Measurements from ENCODE around the gene CHORDC1. TPM values are rescaled to one million over a fixed set of nuclear protein-coding genes. Genes with fewer than 3 reads are reported as not detected.

The CHORDC1 gene
- total RNA-seq = 10 to 100 TPM; 18.1 to 37.6 (median 20.7) TPM
- long read RNA-seq, donor 1, transcript CHORDC1-201 (11 exons, 2,654 nt) = major isoform, 13 of 19 reads
- long read RNA-seq, donor 1, partial matches to known transcripts = 2 of 19 reads
- long read RNA-seq, donor 1, other reads (novel, unspliced or antisense) = 2 of 19 reads
- long read RNA-seq, donor 2, partial matches to known transcripts = 5 of 11 reads
- long read RNA-seq, donor 2, other reads (novel, unspliced or antisense) = 2 of 11 reads

DNA sequence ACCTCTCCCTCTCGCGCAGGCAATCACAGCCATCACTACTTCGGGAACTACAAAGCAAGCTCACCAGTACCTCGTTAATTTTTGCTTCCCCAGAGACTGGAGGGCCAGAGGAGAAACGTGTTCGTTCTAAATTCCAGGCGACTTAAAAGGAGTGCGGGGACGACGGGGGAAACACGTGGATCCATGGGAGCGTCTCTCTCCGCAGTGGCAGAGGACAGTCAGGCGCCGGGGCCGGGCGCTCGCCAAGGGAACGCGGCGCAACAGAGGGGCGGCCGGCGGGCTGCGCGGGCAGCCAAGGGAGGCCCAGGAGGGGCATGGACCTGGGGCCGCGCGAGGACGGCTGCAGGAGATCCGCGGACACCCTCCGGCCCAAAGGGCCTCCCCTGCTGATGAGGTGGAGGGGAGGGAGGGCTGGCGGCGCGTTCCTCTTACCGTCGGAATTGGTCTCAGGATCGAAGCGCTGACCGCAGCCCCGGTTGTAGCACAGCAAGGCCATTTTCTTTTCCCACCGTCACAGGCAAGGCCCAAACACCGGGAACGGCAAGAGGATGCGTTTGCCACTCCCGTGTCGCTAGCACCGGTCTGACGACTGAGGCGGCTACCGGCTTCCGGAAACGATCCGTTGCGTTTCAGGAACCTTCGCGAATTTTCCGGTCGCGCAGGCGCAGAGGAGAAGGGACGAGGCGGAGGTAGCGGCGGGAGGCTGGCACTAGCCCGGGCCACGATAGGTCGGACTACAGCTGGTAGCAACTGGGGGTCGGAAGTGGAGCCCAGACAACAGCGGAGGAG is at the start of gene CHORDC1:
Gene CHORDC1, minus strand, starts transcription at position 591 of the 789 bp plus-strand sequence. Its CDS starts 95 bp downstream, at position 496.
- no peaks in the 10 kb centered on the region for H3K36me3 ChIP-seq (ENCODE audit: low read depth)
- peak within 1 kb of the TSS; percentile 89 for H3K4me3 ChIP-seq
- H3K9me3 ChIP-seq = no peaks in the 10 kb centered on the region
- H3K4me1 ChIP-seq (ENCODE audit: low read depth) = peaks cover 15% of the 10 kb centered on the region
- peak; percentile 98 for ATAC-seq
- intact Hi-C loops (cut with DNase I, micrococcal nuclease) = no loop called here
- TF ChIP-seq, protein P1, sequence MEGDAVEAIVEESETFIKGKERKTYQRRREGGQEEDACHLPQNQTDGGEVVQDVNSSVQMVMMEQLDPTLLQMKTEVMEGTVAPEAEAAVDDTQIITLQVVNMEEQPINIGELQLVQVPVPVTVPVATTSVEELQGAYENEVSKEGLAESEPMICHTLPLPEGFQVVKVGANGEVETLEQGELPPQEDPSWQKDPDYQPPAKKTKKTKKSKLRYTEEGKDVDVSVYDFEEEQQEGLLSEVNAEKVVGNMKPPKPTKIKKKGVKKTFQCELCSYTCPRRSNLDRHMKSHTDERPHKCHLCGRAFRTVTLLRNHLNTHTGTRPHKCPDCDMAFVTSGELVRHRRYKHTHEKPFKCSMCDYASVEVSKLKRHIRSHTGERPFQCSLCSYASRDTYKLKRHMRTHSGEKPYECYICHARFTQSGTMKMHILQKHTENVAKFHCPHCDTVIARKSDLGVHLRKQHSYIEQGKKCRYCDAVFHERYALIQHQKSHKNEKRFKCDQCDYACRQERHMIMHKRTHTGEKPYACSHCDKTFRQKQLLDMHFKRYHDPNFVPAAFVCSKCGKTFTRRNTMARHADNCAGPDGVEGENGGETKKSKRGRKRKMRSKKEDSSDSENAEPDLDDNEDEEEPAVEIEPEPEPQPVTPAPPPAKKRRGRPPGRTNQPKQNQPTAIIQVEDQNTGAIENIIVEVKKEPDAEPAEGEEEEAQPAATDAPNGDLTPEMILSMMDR (IDR thresholded peaks at IDR 0.05) = no peak
- DNase-seq = peak; percentile 95 to 96 (median 96)

DNA sequence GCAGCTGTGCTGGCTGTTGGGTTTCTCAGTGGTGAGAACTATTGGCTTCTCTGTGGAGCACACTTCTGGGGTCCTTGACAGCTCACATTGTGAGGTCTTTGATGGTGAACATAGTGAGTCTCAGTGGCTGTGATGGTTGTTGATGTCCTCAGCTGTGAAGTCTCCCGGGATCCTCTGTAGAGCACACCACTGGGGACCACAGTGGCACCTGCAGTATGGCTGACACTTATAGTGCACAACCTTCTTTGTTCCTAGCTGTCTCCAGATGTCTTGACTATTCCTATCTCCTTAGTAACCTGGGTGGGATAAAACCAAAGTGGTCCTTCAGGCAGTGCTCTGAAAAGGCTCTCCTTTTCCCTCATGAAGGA is 34.3 kb upstream of the CHORDC1 start:
- Histone ChIP-seq H3K4me3 (no peak overlapping the region), H3K4me1 (ENCODE audit: low read depth) (no peaks in the 10 kb centered on the region), H3K9me3 (no peaks in the 10 kb centered on the region), H3K36me3 (ENCODE audit: low read depth) (no peaks in the 10 kb centered on the region)
- no peak for DNase-seq
- TF ChIP-seq, protein P1 (IDR thresholded peaks at IDR 0.05) = no peak
- intact Hi-C loops (cut with DNase I, micrococcal nuclease) = no loop called here
- ATAC-seq = no peak

DNA sequence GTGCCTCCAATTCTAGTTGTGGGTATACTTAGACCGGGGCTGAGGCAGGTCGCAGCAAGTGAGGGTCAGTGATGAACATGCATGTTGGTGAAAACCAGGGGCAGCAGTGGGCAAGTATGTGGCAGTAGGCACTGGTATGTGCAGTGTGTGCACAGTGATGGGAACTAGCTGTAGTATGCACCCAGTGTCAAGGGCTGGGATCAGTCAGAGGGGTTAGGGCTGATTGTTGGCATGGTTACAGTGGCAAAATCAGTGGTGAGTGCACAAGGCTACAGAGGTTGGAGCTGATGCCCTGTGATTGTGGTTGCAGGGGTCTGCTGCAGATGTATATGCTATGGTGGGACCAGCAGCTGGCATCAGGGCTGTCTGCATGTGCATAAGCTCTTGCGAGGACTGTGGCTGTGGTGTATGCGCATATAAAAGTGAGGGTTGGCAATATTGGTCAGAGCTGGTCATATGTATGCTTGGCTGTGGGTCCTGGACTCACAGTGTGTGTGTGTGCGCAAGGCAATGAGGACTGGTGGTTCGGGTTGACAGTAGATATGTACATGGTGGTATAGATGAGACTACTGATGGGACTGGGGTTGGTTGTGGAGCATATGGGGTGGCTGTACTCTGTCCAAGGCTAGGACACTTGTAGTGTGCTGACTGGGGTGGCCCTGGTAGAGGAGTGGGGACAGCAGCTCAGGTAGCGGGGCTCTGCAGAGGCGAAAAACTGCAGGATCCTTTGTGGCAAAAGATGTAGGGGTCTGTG is 33.7 kb upstream of the CHORDC1 start:
- TF ChIP-seq, protein P1 (IDR thresholded peaks at IDR 0.05) = no peak
- no peaks in the 10 kb centered on the region for H3K9me3 ChIP-seq
- intact Hi-C loops (cut with DNase I, micrococcal nuclease) = no loop called here
- H3K4me3 ChIP-seq = no peak overlapping the region
- DNase-seq (no peak), ATAC-seq (peak; percentile 20)
- no peaks in the 10 kb centered on the region for H3K4me1 ChIP-seq (ENCODE audit: low read depth)
- H3K36me3 ChIP-seq (ENCODE audit: low read depth) = no peaks in the 10 kb centered on the region

DNA sequence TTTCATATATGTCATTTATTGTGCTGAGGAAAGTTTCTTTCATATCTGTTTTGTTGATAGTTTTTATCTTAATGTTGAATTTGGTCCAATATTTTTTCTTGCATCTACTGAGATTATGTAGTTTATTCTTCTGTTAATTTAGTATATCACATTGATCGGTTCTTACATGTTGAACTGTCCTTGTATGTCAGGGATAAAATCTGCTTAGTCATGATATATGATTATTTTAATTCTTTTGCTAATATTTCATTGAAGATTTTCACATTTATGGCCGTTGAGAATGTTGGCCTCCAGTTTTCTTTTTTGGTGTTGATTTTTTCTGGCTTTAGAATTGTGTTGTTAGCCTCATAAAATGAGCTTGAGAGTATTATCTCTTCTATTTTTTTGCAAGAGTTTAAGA is 31.2 kb upstream of the CHORDC1 start:
- TF ChIP-seq, protein P1 (IDR thresholded peaks at IDR 0.05) = no peak
- DNase-seq (no peak), ATAC-seq (no peak)
- H3K4me1 ChIP-seq (ENCODE audit: low read depth) = no peaks in the 10 kb centered on the region
- H3K36me3 ChIP-seq (ENCODE audit: low read depth) = no peaks in the 10 kb centered on the region
- no peaks in the 10 kb centered on the region for H3K9me3 ChIP-seq
- no peak overlapping the region for H3K4me3 ChIP-seq
- intact Hi-C loops (cut with DNase I, micrococcal nuclease) = no loop called here

DNA sequence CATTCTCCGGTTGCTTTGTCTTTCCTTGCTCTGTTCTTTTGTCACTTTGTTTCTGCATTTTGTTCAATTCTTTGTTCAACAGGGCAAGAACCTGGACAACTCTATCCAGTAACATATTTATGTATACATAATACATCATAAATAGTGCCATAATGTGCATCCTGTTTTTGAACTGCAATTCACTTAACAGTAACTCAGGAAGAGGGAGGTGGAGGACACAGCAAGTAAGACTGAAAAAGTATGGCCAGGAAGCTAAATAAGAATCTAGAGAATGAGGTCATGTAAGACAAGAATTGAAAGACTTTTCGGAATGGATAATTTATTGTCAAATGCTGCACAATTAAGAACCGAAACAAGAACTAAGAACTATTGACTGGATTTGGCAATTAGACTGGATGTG is 29.2 kb upstream of the CHORDC1 start:
- H3K36me3 ChIP-seq (ENCODE audit: low read depth) = no peaks in the 10 kb centered on the region
- no peaks in the 10 kb centered on the region for H3K9me3 ChIP-seq
- intact Hi-C loops (cut with DNase I, micrococcal nuclease) = no loop called here
- no peaks in the 10 kb centered on the region for H3K4me1 ChIP-seq (ENCODE audit: low read depth)
- no peak overlapping the region for H3K4me3 ChIP-seq
- TF ChIP-seq, protein P1 (IDR thresholded peaks at IDR 0.05) = no peak
- DNase-seq (no peak), ATAC-seq (no peak)

All from mucosa of descending colon (tissue), 3 donors.